Measurements from ENCODE around the gene MTUS2. TPM values are rescaled to one million over a fixed set of nuclear protein-coding genes. Genes with fewer than 3 reads are reported as not detected.

The MTUS2 gene
- total RNA-seq, 1 donor from 2014 or later, result 11.2 TPM

- peak; percentile 43 for DNase-seq
Measured at GRCh38 chr13:29452773-29453616, 632.9 kb downstream of the MTUS2 start.

- DNase-seq, result peak; percentile 18
Measured at GRCh38 chr13:29453617-29454011, 633.5 kb downstream of the MTUS2 start.

GRCh38 chr13:29454931-29455481 lies 634.9 kb downstream of the MTUS2 start:
- no peak for DNase-seq

- no peak for DNase-seq
Measured at GRCh38 chr13:29456419-29456818, 636.3 kb downstream of the MTUS2 start.

GRCh38 chr13:29457299-29457698 lies 637.2 kb downstream of the MTUS2 start:
- DNase-seq, result no peak

- DNase-seq, result no peak
Measured at GRCh38 chr13:29458419-29458818, 638.3 kb downstream of the MTUS2 start.

GRCh38 chr13:29459813-29460355 lies 639.7 kb downstream of the MTUS2 start:
- DNase-seq, result no peak

GRCh38 chr13:29464105-29464679 lies 644.1 kb downstream of the MTUS2 start:
- no peak for DNase-seq

GRCh38 chr13:29465741-29466293 lies 645.7 kb downstream of the MTUS2 start:
- DNase-seq, result peak; percentile 64

GRCh38 chr13:29471551-29471950 lies 651.4 kb downstream of the MTUS2 start:
- DNase-seq, result no peak

- DNase-seq, result peak; percentile 53
Measured at GRCh38 chr13:29472332-29472961, 652.3 kb downstream of the MTUS2 start.

GRCh38 chr13:29473166-29473565 lies 653.0 kb downstream of the MTUS2 start:
- DNase-seq, result no peak

- DNase-seq, result no peak
Measured at GRCh38 chr13:29474991-29475390, 654.9 kb downstream of the MTUS2 start.

GRCh38 chr13:29476046-29476445 lies 655.9 kb downstream of the MTUS2 start:
- no peak for DNase-seq

GRCh38 chr13:29479716-29480492 lies 659.8 kb downstream of the MTUS2 start:
- peak; percentile 61 for DNase-seq

GRCh38 chr13:29480893-29481525 lies 660.9 kb downstream of the MTUS2 start:
- DNase-seq, result no peak

GRCh38 chr13:29481603-29482002 lies 661.5 kb downstream of the MTUS2 start:
- no peak for DNase-seq

- DNase-seq, result no peak
Measured at GRCh38 chr13:29482504-29482903, 662.4 kb downstream of the MTUS2 start.

GRCh38 chr13:29483211-29483610 lies 663.1 kb downstream of the MTUS2 start:
- no peak for DNase-seq

GRCh38 chr13:29483623-29484022 lies 663.5 kb downstream of the MTUS2 start:
- DNase-seq, result no peak

- DNase-seq, result no peak
Measured at GRCh38 chr13:29484236-29484635, 664.1 kb downstream of the MTUS2 start.

Measured in tongue (tissue), 2 donors.